CD4-positive, alpha-beta T cell (primary cell): ENCODE results near the gene PNPLA1. TPM values are rescaled to one million over a fixed set of nuclear protein-coding genes. Genes with fewer than 3 reads are reported as not detected.

Experiments used
- ATAC-seq: fragments of 200-7000 bp; cut with Tn5 transposase; one replicate; pipeline ENCODE4 v1.10.0; 2022; ENCODE audit warnings: mild to moderate bottlenecking; ENCODE audit not compliant: poor library complexity
- CTCF ChIA-PET: fragments of 350-600 bp; sonication (Branson Sonifier 250); formaldehyde crosslinking; loops from one replicate; lab custom pipeline; 2021; ENCODE audit warnings: antibody characterized with exemption, inconsistent platforms; lab: Charles Lee
- POLR2A ChIA-PET: fragments of 350-600 bp; sonication (Branson Sonifier 250); formaldehyde crosslinking; loops from one replicate; lab custom pipeline; 2021; ENCODE audit warnings: antibody characterized with exemption, inconsistent platforms; lab: Charles Lee
- DNase-seq, 14 experiments: peaks; one replicate each; pipeline ENCODE4 v3.0.0-alpha.2; 2013 to 2020; ENCODE audit warnings: mixed read lengths in 2 of 14
- H3K27ac ChIP-seq, 2 donors: one replicate each; pipeline versions ENCODE4 v1.5.1 to v1.7.0; 2013; ENCODE audit warnings: low read length in 2 of 2, low read depth in 1 of 2, mild to moderate bottlenecking in 1 of 2
- H3K27me3 ChIP-seq, 2 experiments: 1 replicate in 1 of 2; 2 replicates in 1 of 2; pipeline versions ENCODE4 v1.6.1 to v1.7.0; 2013; ENCODE audit warnings: low read length in 2 of 2, control low read depth in 1 of 2, mild to moderate bottlenecking in 1 of 2, moderate library complexity in 1 of 2; ENCODE audit not compliant: insufficient read depth in 2 of 2, control insufficient read depth in 1 of 2
- H3K36me3 ChIP-seq: one replicate; pipeline ENCODE4 v1.6.1; 2013; ENCODE audit warnings: low read length, control low read depth; ENCODE audit not compliant: insufficient read depth
- H3K4me1 ChIP-seq: one replicate; pipeline ENCODE4 v1.6.1; 2013; ENCODE audit warnings: low read length, control low read depth; ENCODE audit not compliant: insufficient read depth
- H3K4me3 ChIP-seq: one replicate; pipeline ENCODE4 v1.5.1; 2013; ENCODE audit warnings: mild to moderate bottlenecking, low read length, moderate library complexity
- H3K9me3 ChIP-seq, 2 experiments: 1 replicate in 1 of 2; 2 replicates in 1 of 2; pipeline versions ENCODE4 v1.6.1 to v1.7.0; 2013; ENCODE audit warnings: low read length in 2 of 2, mild to moderate bottlenecking in 2 of 2, control low read depth in 1 of 2, moderate library complexity in 1 of 2; ENCODE audit not compliant: control insufficient read depth in 1 of 2, insufficient read depth in 1 of 2
- H3K27ac Mint-ChIP-seq: one replicate; pipeline ENCODE4 v1.8.0; 2020; ENCODE audit warnings: mixed read lengths
- H3K27me3 Mint-ChIP-seq: one replicate; pipeline ENCODE4 v1.8.0; 2021; ENCODE audit warnings: mixed read lengths
- H3K36me3 Mint-ChIP-seq: one replicate; pipeline ENCODE4 v1.8.0; 2021; ENCODE audit warnings: low read depth, mixed read lengths
- H3K4me1 Mint-ChIP-seq: one replicate; pipeline ENCODE4 v1.8.0; 2021; ENCODE audit warnings: low read depth, mixed read lengths
- H3K4me3 Mint-ChIP-seq: one replicate; pipeline ENCODE4 v1.8.0; 2020; ENCODE audit warnings: mild to moderate bottlenecking, mixed read lengths
- H3K9me3 Mint-ChIP-seq: one replicate; pipeline ENCODE4 v1.8.0; 2020; ENCODE audit warnings: mixed read lengths
- CTCF ChIP-seq: fragments of 200-600 bp; IDR thresholded peaks from one replicate; pipeline ENCODE4 v1.8.0; 2022; ENCODE audit warnings: antibody characterized with exemption, mild to moderate bottlenecking
- intact Hi-C, 2 experiments: fragments of 100-400 bp; cut with DNase I in 1 of 2; cut with micrococcal nuclease in 1 of 2; formaldehyde crosslinking; loops; one replicate each; pipeline versions ENCODE4 v1.15.1 to v1.9.0; 2023 to 2025; cut with DNase I, micrococcal nuclease
- total RNA-seq, 174 experiments: library from RNA in 2 of 174; stranded (reverse) in 2 of 174; gene quantifications; one replicate each; pipeline ENCODE4 v1.2.3 and lab custom pipeline; 2021 to 2026

Gene PNPLA1
- total RNA-seq, 2 experiments from 2014 or later = 0.17 TPM; not detected in 1

- H3K9me3 ChIP-seq = no peaks in the 10 kb centered on the region
- POLR2A ChIA-PET = interaction anchor here (1.0 kb wide), 1 partner anchor 99 kb away, joined by 4 read pairs; no protein-coding TSS in a partner anchor
- H3K4me3 ChIP-seq = no peak overlapping the region
- H3K4me3 Mint-ChIP-seq = no peak overlapping the region
- H3K36me3 Mint-ChIP-seq = peaks cover 77% of the 10 kb centered on the region
- H3K4me1 ChIP-seq = no peaks in the 10 kb centered on the region
- peaks cover 5% of the 10 kb centered on the region for H3K4me1 Mint-ChIP-seq
- peak overlapping the region; percentile 10 for H3K27ac Mint-ChIP-seq
- H3K36me3 ChIP-seq = peaks cover 68% of the 10 kb centered on the region
- CTCF ChIA-PET = interaction anchor here (1.5 kb wide), 1 partner anchor 72 kb away, joined by 4 read pairs; no protein-coding TSS in a partner anchor
- no peaks in the 10 kb centered on the region for H3K9me3 Mint-ChIP-seq
- TF ChIP-seq CTCF = no peak
- H3K27me3 Mint-ChIP-seq = no peaks in the 10 kb centered on the region
- ATAC-seq (no peak), DNase-seq (no peak)
- no peak overlapping the region for H3K27ac ChIP-seq
- intact Hi-C loops = no loop called here
- H3K27me3 ChIP-seq = no peaks in the 10 kb centered on the region
These were observed 39.5 kb upstream of the PNPLA1 start for GRCh38 chr6:36230371-36230770.

GRCh38 chr6:36232172-36232571 lies 37.7 kb upstream of the PNPLA1 start:
- ChIA-PET CTCF (no interaction called here), POLR2A (no interaction called here)
- no peak overlapping the region for H3K27ac Mint-ChIP-seq
- H3K27ac ChIP-seq = no peak overlapping the region
- H3K4me1 ChIP-seq = no peaks in the 10 kb centered on the region
- peaks cover 5% of the 10 kb centered on the region for H3K4me1 Mint-ChIP-seq
- H3K27me3 ChIP-seq = no peaks in the 10 kb centered on the region
- TF ChIP-seq CTCF = no peak
- no peaks in the 10 kb centered on the region for H3K9me3 Mint-ChIP-seq
- no peak overlapping the region for H3K4me3 Mint-ChIP-seq
- peaks cover 59% of the 10 kb centered on the region for H3K36me3 Mint-ChIP-seq
- no peaks in the 10 kb centered on the region for H3K27me3 Mint-ChIP-seq
- ATAC-seq (no peak), DNase-seq (no peak)
- H3K36me3 ChIP-seq = peaks cover 56% of the 10 kb centered on the region
- H3K4me3 ChIP-seq = no peak overlapping the region
- H3K9me3 ChIP-seq = no peaks in the 10 kb centered on the region
- intact Hi-C loops = no loop called here

GRCh38 chr6:36235309-36235708 lies 34.6 kb upstream of the PNPLA1 start:
- H3K9me3 ChIP-seq = no peaks in the 10 kb centered on the region
- no peak overlapping the region for H3K4me3 ChIP-seq
- Mint-ChIP-seq H3K27ac (no peak overlapping the region), H3K36me3 (peaks cover 28% of the 10 kb centered on the region), H3K4me3 (no peak overlapping the region), H3K4me1 (peaks cover 5% of the 10 kb centered on the region), H3K9me3 (no peaks in the 10 kb centered on the region), H3K27me3 (no peaks in the 10 kb centered on the region)
- no peak overlapping the region for H3K27ac ChIP-seq
- POLR2A ChIA-PET = no interaction called here
- ATAC-seq (no peak), DNase-seq (no peak)
- H3K27me3 ChIP-seq = no peaks in the 10 kb centered on the region
- intact Hi-C loops = no loop called here
- peaks cover 25% of the 10 kb centered on the region for H3K36me3 ChIP-seq
- no peak for TF ChIP-seq CTCF
- no peaks in the 10 kb centered on the region for H3K4me1 ChIP-seq
- CTCF ChIA-PET = no interaction called here
